Right cardiac atrium (tissue), 5 donors: ENCODE measurements around the gene SND1. TPM values are rescaled to one million over a fixed set of nuclear protein-coding genes. Genes with fewer than 3 reads are reported as not detected.
"Not testable (repeated sequence)": the region's sequence is repeated elsewhere in the genome, so short reads cannot be mapped to it uniquely, and the experiment has no call there.

ENCODE experiments used
- ATAC-seq, 2 donors: fragments of 200-7000 bp; cut with Tn5 transposase; one replicate each; pipeline versions ENCODE4 v1.8.0 to v1.9.1; 2020; ENCODE audit warnings: moderate library complexity in 2 of 2, mild to moderate bottlenecking in 1 of 2
- DNase-seq, 3 donors: peaks; one replicate each; pipeline ENCODE4 v3.0.0-alpha.2; 2020
- H3K27ac ChIP-seq: one replicate; pipeline ENCODE4 v1.5.1; 2013; ENCODE audit warnings: mild to moderate bottlenecking, low read length, control low read depth, moderate library complexity
- H3K27me3 ChIP-seq: one replicate; pipeline ENCODE4 v1.6.1; 2013; ENCODE audit not compliant: control insufficient read depth, insufficient read depth
- H3K4me1 ChIP-seq: one replicate; pipeline ENCODE4 v1.6.1; 2013; ENCODE audit warnings: low read length; ENCODE audit not compliant: control insufficient read depth, insufficient read depth
- H3K4me3 ChIP-seq: one replicate; pipeline ENCODE4 v1.5.1; 2013; ENCODE audit warnings: low read length, control low read depth
- H3K9me3 ChIP-seq: one replicate; pipeline ENCODE4 v1.6.1; 2013; ENCODE audit warnings: low read length; ENCODE audit not compliant: control insufficient read depth
- WGBS: extraction: QIAGEN DNeasy Blood & Tissue Kit; methylation state at CpG from one replicate; pipeline ENCODE4 v1.1.7; 2013; 5-methylcytosine and 5-hydroxymethylcytosine counted together
- intact Hi-C, 4 donors: fragments of 100-400 bp; cut with DNase I; formaldehyde crosslinking; loops; one replicate each; pipeline versions ENCODE4 v1.11.0 to v1.14.0; 2022 to 2023
- polyA plus RNA-seq: library from polyadenylated mRNA; stranded (reverse); fragments of 200-250 nt; gene quantifications from one replicate; pipeline ENCODE4 v1.2.3, GENCODE V29; 2013
- total RNA-seq, 4 donors: library from RNA; stranded (reverse); fragmentation: NEBNext Ultra II Directional; extraction: Animal tissue kit (Norgen Biotek cat#: 25700); gene quantifications; one replicate each; pipeline ENCODE4 v1.2.1, GENCODE V29; 2021
- donor health status: healthy with polysubstance abuse.
- donor health status: DM: no; HTN: yes; CAD: no.
- donor health status: DM: no; HTN: no; CAD: no.
- donor health status: DM: no; HTN: yes; CAD: no; lungs with severe emphysema.
- donor health status: DM: yes; HTN: yes; CAD: no.

The SND1 gene
- total and polyA plus RNA-seq, 5 donors: 50.0 to 107 (median 89.3) TPM

- no peaks in the 10 kb centered on the region for H3K27me3 ChIP-seq
- H3K9me3 ChIP-seq: no peaks in the 10 kb centered on the region
- DNase-seq (no peak), ATAC-seq (no peak)
- no peak overlapping the region for H3K27ac ChIP-seq
- no peak overlapping the region for H3K4me3 ChIP-seq
- intact Hi-C loops: no loop called here
- WGBS: 78% methylated on average over 7 of the region's 7 CpGs
- no peaks in the 10 kb centered on the region for H3K4me1 ChIP-seq
Measured at GRCh38 chr7:128108129-128108528, 456.1 kb downstream of the SND1 start.

- intact Hi-C loops: no loop called here
Measured at GRCh38 chr7:128108641-128109423, 456.8 kb downstream of the SND1 start.

GRCh38 chr7:128109424-128109969 is 457.5 kb downstream of the SND1 start:
- DNase-seq, H3K4me1 ChIP-seq, H3K4me3 ChIP-seq, intact Hi-C loops, H3K9me3 ChIP-seq, ATAC-seq, H3K27ac ChIP-seq, H3K27me3 ChIP-seq: not testable (repeated sequence)
- WGBS: 74% methylated on average over 12 of the region's 12 CpGs

More at GRCh38 chr7:128108641-128109423, 456.8 kb downstream of the SND1 start:
- Histone ChIP-seq H3K4me1 (no peaks in the 10 kb centered on the region), H3K27me3 (no peaks in the 10 kb centered on the region), H3K4me3 (no peak overlapping the region), H3K9me3 (no peaks in the 10 kb centered on the region), H3K27ac (no peak overlapping the region)
- ATAC-seq: no peak
- WGBS: 75% methylated on average over 11 of the region's 11 CpGs
- no peak for DNase-seq

GRCh38 chr7:128110641-128111364 is 458.8 kb downstream of the SND1 start:
- 93% methylated on average over 2 of the region's 2 CpGs for WGBS
- no peak for DNase-seq
- no peaks in the 10 kb centered on the region for H3K9me3 ChIP-seq
- H3K27me3 ChIP-seq: no peaks in the 10 kb centered on the region
- H3K4me3 ChIP-seq: no peak overlapping the region
- no peaks in the 10 kb centered on the region for H3K4me1 ChIP-seq
- ATAC-seq: no peak
- intact Hi-C loops: no loop called here
- H3K27ac ChIP-seq: no peak overlapping the region

GRCh38 chr7:128112018-128112780 is 460.2 kb downstream of the SND1 start:
- no peak for DNase-seq
- Histone ChIP-seq H3K4me1 (no peaks in the 10 kb centered on the region), H3K27ac (no peak overlapping the region), H3K9me3 (no peaks in the 10 kb centered on the region), H3K4me3 (no peak overlapping the region), H3K27me3 (no peaks in the 10 kb centered on the region)
- intact Hi-C loops: no loop called here
- 63% methylated on average over 19 of the region's 19 CpGs for WGBS
- no peak for ATAC-seq

- Histone ChIP-seq H3K27ac (no peak overlapping the region), H3K27me3 (no peaks in the 10 kb centered on the region), H3K4me1 (no peaks in the 10 kb centered on the region), H3K9me3 (no peaks in the 10 kb centered on the region), H3K4me3 (no peak overlapping the region)
- intact Hi-C loops: no loop called here
- ATAC-seq: no peak
- no peak for DNase-seq
- 39% methylated on average over 4 of the region's 4 CpGs for WGBS
Measured at GRCh38 chr7:128112781-128113221, 460.8 kb downstream of the SND1 start.

GRCh38 chr7:128113839-128114238 is 461.8 kb downstream of the SND1 start:
- intact Hi-C loops: no loop called here
- H3K27ac ChIP-seq: no peak overlapping the region
- no peaks in the 10 kb centered on the region for H3K4me1 ChIP-seq
- 61% methylated on average over 4 of the region's 4 CpGs for WGBS
- H3K27me3 ChIP-seq: no peaks in the 10 kb centered on the region
- ATAC-seq (no peak), DNase-seq (no peak)
- H3K4me3 ChIP-seq: no peak overlapping the region
- H3K9me3 ChIP-seq: no peaks in the 10 kb centered on the region

GRCh38 chr7:128114806-128115205 is 462.8 kb downstream of the SND1 start:
- Histone ChIP-seq H3K9me3 (no peaks in the 10 kb centered on the region), H3K27me3 (no peaks in the 10 kb centered on the region), H3K4me1 (no peaks in the 10 kb centered on the region), H3K4me3 (no peak overlapping the region), H3K27ac (no peak overlapping the region)
- ATAC-seq (no peak), DNase-seq (no peak)
- intact Hi-C loops: no loop called here
- WGBS: 76% methylated on average over 7 of the region's 7 CpGs

GRCh38 chr7:128115336-128115820 is 463.4 kb downstream of the SND1 start:
- Histone ChIP-seq H3K27me3 (no peaks in the 10 kb centered on the region), H3K4me1 (no peaks in the 10 kb centered on the region), H3K27ac (no peak overlapping the region), H3K4me3 (no peak overlapping the region), H3K9me3 (no peaks in the 10 kb centered on the region)
- no peak for DNase-seq
- ATAC-seq: no peak
- WGBS: 64% methylated on average over 10 of the region's 10 CpGs
- intact Hi-C loops: no loop called here

- DNase-seq (no peak), ATAC-seq (no peak)
- Histone ChIP-seq H3K4me1 (no peaks in the 10 kb centered on the region), H3K9me3 (no peaks in the 10 kb centered on the region), H3K4me3 (no peak overlapping the region), H3K27me3 (no peaks in the 10 kb centered on the region), H3K27ac (no peak overlapping the region)
- intact Hi-C loops: no loop called here
- WGBS: 82% methylated on average over 16 of the region's 16 CpGs
Measured at GRCh38 chr7:128115821-128116723, 464.1 kb downstream of the SND1 start.
